HEK293 (cell line): Measurements from ENCODE around the gene RBBP7.

Experiments used
- AEBP2 ChIP-seq: fragments of 450-650 bp; formaldehyde crosslinking; IDR thresholded peaks from 2 replicates; pipeline ENCODE4 v1.5.1; 2016; ENCODE audit warnings: missing biosample characterization, missing genetic modification characterization, borderline replicate concordance
- GLI2 ChIP-seq: fragments of 450-650 bp; formaldehyde crosslinking; IDR thresholded peaks from 2 replicates; pipeline ENCODE4; 2017; ENCODE audit warnings: missing biosample characterization, missing genetic modification characterization, low read depth, borderline replicate concordance
- GLIS1 ChIP-seq: fragments of 450-650 bp; formaldehyde crosslinking; IDR thresholded peaks from 2 replicates; pipeline ENCODE4 v1.5.1; 2016; ENCODE audit warnings: missing biosample characterization, missing genetic modification characterization
- HOXC10 ChIP-seq: sonication (generic); formaldehyde crosslinking; IDR thresholded peaks from 2 replicates; pipeline ENCODE4 v1.8.1; 2023; ENCODE audit warnings: mild to moderate bottlenecking, missing genetic modification reagents
- KLF8 ChIP-seq: fragments of 450-650 bp; formaldehyde crosslinking; IDR thresholded peaks from 2 replicates; pipeline ENCODE4 v1.5.1; 2016; ENCODE audit warnings: missing biosample characterization, missing genetic modification characterization
- PRDM6 ChIP-seq: fragments of 450-650 bp; formaldehyde crosslinking; IDR thresholded peaks from 2 replicates; pipeline ENCODE4 v1.5.1; 2017; ENCODE audit warnings: missing biosample characterization, missing genetic modification characterization
- TRIM28 ChIP-seq: IDR thresholded peaks from 2 replicates; pipeline ENCODE4 v1.6.1; 2011; ENCODE audit warnings: low read length, control low read depth, borderline replicate concordance
- YY1 ChIP-seq: fragments of 450-650 bp; formaldehyde crosslinking; IDR thresholded peaks from 2 replicates; pipeline ENCODE4 v1.5.1; 2018; ENCODE audit warnings: missing biosample characterization, missing genetic modification characterization
- ZBTB10 ChIP-seq: fragments of 450-650 bp; formaldehyde crosslinking; IDR thresholded peaks from 2 replicates; pipeline ENCODE4 v1.5.1; 2016; ENCODE audit warnings: missing biosample characterization, missing genetic modification characterization
- ZBTB8A ChIP-seq: fragments of 450-650 bp; formaldehyde crosslinking; IDR thresholded peaks from 2 replicates; pipeline ENCODE4 v1.5.1; 2016; ENCODE audit warnings: missing biosample characterization, missing genetic modification characterization
- ZNF280C ChIP-seq: fragments of 450-650 bp; formaldehyde crosslinking; IDR thresholded peaks from 2 replicates; pipeline ENCODE4 v1.5.1; 2016; ENCODE audit warnings: missing biosample characterization, missing genetic modification characterization
- ZNF292 ChIP-seq: fragments of 450-650 bp; formaldehyde crosslinking; IDR thresholded peaks from 2 replicates; pipeline ENCODE4 v1.5.1; 2016; ENCODE audit warnings: low read depth, missing biosample characterization, missing genetic modification characterization, borderline replicate concordance
- ZNF335 ChIP-seq: fragments of 450-650 bp; formaldehyde crosslinking; conservative IDR thresholded peaks from 2 replicates; pipeline ENCODE4 v1.5.1; 2016; ENCODE audit warnings: missing biosample characterization, missing genetic modification characterization
- ZNF426 ChIP-seq: fragments of 450-650 bp; formaldehyde crosslinking; IDR thresholded peaks from 2 replicates; pipeline ENCODE4 v1.5.1; 2017; ENCODE audit warnings: missing biosample characterization, missing genetic modification characterization, mild to moderate bottlenecking, inconsistent platforms, moderate library complexity
- ZNF677 ChIP-seq: fragments of 450-650 bp; IDR thresholded peaks from 2 replicates; pipeline ENCODE4 v1.5.0; 2018; ENCODE audit warnings: missing biosample characterization, mild to moderate bottlenecking, missing genetic modification characterization, moderate library complexity
- ZNF768 ChIP-seq: fragments of 450-650 bp; formaldehyde crosslinking; IDR thresholded peaks from 2 replicates; pipeline ENCODE4 v1.5.1; 2018; ENCODE audit warnings: missing biosample characterization, mild to moderate bottlenecking, missing genetic modification characterization
- ZNF776 ChIP-seq: fragments of 450-650 bp; formaldehyde crosslinking; IDR thresholded peaks from 2 replicates; pipeline ENCODE4 v1.5.0; 2017; ENCODE audit warnings: missing biosample characterization, missing genetic modification characterization, borderline replicate concordance
- ZNF777 ChIP-seq: fragments of 450-650 bp; formaldehyde crosslinking; IDR thresholded peaks from 2 replicates; pipeline ENCODE4 v1.5.1; 2017; ENCODE audit warnings: missing biosample characterization, missing genetic modification characterization, borderline replicate concordance
- ZNF843 ChIP-seq: fragments of 450-650 bp; formaldehyde crosslinking; IDR thresholded peaks from 2 replicates; pipeline ENCODE4 v1.5.1; 2016; ENCODE audit warnings: missing biosample characterization, missing genetic modification characterization
- ZSCAN5A ChIP-seq: fragments of 450-650 bp; formaldehyde crosslinking; IDR thresholded peaks from 2 replicates; pipeline ENCODE4 v1.5.1; 2016; ENCODE audit warnings: missing biosample characterization, missing genetic modification characterization
- ZXDB ChIP-seq: fragments of 450-650 bp; formaldehyde crosslinking; IDR thresholded peaks from 2 replicates; pipeline ENCODE4 v1.5.1; 2016; ENCODE audit warnings: missing biosample characterization, missing genetic modification characterization
- TF ChIP-seq, protein P1 (sequence below): fragments of 450-650 bp; formaldehyde crosslinking; IDR thresholded peaks from 2 replicates; pipeline ENCODE4 v1.5.1; 2016; ENCODE audit warnings: missing biosample characterization, missing genetic modification characterization

RBBP7 gene

GRCh38 chrX:16870862-16871815 is 977 bp upstream of the RBBP7 start (continued):
- TF ChIP-seq, protein P1, sequence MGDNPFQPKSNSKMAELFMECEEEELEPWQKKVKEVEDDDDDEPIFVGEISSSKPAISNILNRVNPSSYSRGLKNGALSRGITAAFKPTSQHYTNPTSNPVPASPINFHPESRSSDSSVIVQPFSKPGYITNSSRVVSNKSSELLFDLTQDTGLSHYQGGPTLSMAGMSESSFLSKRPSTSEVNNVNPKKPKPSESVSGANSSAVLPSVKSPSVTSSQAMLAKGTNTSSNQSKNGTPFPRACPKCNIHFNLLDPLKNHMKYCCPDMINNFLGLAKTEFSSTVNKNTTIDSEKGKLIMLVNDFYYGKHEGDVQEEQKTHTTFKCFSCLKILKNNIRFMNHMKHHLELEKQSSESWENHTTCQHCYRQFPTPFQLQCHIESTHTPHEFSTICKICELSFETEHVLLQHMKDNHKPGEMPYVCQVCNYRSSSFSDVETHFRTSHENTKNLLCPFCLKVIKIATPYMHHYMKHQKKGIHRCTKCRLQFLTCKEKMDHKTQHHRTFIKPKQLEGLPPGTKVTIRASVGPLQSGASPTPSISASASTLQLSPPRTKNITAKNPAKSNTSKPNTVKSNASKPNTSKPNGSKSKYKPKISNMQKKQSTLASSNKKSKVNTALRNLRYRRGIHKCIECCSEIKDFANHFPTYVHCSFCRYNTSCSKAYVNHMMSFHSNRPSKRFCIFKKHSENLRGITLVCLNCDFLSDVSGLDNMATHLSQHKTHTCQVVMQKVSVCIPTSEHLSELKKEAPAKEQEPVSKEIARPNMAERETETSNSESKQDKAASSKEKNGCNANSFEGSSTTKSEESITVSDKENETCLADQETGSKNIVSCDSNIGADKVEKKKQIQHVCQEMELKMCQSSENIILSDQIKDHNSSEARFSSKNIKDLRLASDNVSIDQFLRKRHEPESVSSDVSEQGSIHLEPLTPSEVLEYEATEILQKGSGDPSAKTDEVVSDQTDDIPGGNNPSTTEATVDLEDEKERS = no peak
- TF ChIP-seq ZBTB8A (tag by site-specific recombination) = peak; percentile 41; the same call in 1 of the 2 replicates
- no peak for TF ChIP-seq PRDM6 (tag by site-specific recombination)
- TF ChIP-seq ZNF335 (tag by site-specific recombination) = peak; percentile 75
- no peak for TF ChIP-seq HOXC10 (CRISPR knock-in tag)
- no peak for TF ChIP-seq AEBP2
- TF ChIP-seq GLIS1 = peak; percentile 10; the same call in 1 of the 2 replicates
- no peak for TF ChIP-seq TRIM28
- TF ChIP-seq ZXDB = peak; percentile 41
- 0 out of 2 replicates have a peak, but pooled peaks have one; percentile 2 for TF ChIP-seq ZBTB10 (tag by site-specific recombination)
- no peak for TF ChIP-seq ZNF768
- TF ChIP-seq GLI2 = no peak
- TF ChIP-seq ZNF776 = no peak
- TF ChIP-seq ZNF292 = no peak
- 0 out of 2 replicates have a peak, but pooled peaks have one; percentile 9 for TF ChIP-seq ZNF777 (tag by site-specific recombination)
- no peak for TF ChIP-seq ZSCAN5A (tag by site-specific recombination)
- no peak for TF ChIP-seq ZNF677 (tag by site-specific recombination)
- no peak for TF ChIP-seq ZNF843 (tag by site-specific recombination)
- no peak for TF ChIP-seq ZNF280C (tag by site-specific recombination)
- TF ChIP-seq ZNF426 (tag by site-specific recombination) = no peak
- TF ChIP-seq YY1 (tag by site-specific recombination) = 0 out of 2 replicates have a peak, but pooled peaks have one; percentile 3
- no peak for TF ChIP-seq KLF8
